ENCODE data around the gene OR13J1.

The OR13J1 gene

DNA sequence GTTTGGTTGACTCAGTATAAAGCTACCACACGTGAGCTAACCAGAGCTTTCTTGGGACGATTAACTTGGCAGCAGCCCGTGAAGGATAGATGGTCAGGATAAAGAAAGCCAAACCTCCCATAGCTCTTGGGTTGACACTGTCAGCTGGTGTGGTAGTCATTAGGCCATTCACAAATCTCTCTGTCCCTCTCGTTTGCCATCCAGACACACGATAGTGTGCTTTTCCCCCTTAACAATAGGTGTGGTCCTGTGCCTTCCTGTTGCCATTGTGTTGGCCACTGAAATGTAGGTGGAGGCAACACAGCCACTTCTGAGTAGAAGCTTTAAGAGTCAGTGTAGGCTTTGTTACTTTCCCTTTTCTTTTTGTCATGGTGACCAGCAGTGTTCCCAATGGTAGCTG is 11.7 kb downstream of the OR13J1 start:
- no peak for DNase-seq (ENCODE audit: low read depth in 2 of 2)

DNA sequence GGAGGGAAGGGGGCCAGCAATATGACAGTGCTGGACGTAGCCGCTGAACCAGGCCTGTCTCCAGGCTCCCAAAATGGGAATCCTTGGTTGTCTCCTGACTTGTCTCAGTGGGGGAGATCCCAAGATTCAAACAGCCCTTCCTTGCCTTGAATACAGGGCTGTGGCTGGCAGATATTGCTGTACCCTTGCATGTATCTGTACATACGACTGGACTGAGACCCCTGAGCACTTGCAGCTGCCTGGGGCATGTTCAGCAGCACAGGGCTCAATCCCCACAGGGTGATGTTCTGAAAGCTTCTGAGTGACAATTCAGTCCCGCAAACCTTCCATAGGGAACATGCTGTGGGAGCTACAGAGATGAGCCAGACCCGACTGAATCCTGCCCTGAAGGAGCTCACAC is 13.3 kb downstream of the OR13J1 start:
- DNase-seq (ENCODE audit: low read depth in 2 of 2) = no peak

DNA sequence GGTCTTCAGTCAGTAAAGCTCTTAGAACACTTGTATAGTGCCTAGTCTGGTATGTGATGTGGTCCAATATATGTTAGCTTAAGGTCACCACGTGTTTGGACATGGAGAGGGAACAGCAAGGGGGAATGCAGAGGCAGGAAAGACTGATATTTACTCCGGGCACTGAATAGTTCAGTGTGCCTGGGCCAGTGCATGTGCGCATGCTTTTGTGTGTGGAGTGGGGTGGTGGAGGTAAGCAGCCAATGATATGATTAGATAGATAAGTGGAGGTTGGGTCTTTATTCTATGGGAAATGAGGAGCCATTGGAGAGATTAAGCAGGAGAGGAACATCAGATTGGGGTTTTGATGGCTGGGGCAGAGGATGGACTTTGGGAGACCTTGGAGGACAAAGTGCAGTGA is 14.0 kb downstream of the OR13J1 start:
- no peak for DNase-seq (ENCODE audit: low read depth in 2 of 2)

DNA sequence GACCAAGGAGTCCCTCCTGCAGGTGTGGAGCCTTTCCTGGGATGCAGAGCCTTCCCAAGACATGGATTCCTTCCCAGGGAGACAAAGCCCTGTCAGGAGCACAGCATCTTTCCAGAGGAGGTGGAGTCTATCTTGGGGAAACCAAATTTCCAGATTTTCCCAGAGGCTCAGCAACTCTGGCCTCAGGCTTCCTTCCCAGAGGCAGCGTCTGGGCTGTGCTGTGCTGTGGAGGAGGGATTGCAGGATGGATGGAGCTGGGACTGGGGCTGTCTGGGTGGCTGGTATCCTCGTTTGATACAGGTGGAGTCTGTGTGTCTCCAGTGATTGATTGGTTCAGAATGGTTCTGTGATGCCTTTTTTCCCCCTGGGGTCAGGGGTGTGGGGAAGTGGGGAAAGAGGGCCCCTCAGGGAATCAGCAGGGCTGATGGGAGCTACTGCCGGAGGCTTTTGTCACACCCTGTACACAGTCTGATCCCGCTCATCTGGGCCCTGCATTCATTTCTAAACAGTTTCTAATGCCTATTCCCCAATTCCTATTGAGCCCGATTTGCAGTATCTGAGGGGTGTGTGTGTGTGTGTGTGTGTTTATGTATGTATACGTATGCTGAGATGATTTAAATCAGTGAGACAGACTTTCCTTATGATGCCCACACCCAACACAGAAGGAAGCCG is 16.0 kb downstream of the OR13J1 start:
- DNase-seq (ENCODE audit: low read depth in 2 of 2) = no peak

DNA sequence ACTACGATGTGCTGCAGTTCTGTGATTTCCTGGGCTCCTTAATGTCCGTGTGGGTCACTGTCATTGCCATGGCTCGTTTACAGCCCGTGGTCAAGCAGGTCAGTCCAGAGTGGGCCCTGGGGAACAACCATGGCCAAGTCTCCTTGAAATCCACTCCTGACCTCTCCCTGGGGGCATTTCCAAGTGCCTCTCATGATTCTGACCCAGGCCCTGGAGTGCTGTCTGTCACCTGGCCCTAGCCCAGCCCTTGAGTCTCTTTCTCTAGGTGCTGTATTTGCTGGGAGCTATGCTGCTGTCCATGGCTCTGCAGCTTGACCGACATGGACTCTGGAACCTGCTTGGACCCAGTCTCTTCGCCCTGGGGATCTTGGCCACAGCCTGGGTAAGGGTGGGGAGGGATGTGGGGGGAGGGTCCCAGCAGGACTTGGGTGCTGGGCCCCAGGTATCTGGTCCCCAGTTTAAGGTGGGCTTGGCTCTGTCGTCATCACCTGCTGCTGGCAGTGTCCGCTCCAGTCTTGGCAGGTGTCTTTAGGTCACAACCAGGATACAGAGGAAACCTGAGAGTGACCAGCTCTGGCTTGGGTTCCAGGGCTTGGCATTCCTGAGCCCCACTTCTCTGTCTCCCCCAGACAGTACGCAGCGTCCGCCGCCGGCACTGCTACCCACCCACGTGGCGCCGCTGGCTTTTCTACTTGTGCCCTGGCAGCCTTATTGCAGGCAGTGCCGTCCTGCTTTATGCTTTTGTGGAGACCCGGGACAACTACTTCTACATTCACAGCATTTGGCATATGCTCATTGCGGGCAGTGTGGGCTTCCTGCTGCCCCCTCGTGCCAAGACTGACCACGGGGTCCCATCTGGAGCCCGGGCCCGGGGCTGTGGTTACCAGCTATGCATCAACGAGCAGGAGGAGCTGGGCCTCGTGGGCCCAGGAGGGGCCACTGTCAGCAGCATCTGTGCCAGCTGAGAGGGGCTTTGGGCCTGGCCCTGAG is 17.0 kb downstream of the OR13J1 start:
- no peak for DNase-seq (ENCODE audit: low read depth in 2 of 2)

DNA sequence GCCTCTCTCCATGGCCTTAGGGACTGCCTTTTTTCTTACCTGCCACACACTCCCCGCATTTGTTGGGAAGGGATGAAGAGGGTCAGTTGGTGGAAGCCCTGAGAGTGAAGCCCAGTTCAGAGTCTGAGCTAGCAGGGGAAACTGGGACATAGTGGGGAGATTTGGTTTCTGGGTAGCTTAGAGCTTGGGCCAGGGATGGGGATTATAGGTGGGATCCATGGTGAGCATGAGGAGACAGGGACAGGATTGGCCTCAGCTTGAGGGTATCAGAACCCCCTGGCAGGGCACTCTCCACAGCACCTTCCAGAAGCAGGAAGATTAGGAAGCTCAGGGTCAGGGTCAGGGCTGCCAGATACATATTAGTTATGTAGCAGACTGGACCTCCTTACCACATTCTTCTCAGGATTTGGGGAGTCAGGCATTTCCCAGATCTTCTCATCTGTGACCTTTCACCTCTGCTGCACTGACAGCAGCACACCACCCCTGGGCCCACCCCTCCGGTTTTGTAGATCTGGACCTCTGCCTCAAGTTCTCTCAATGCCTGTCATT is 17.9 kb downstream of the OR13J1 start:
- DNase-seq (ENCODE audit: low read depth in 2 of 2) = no peak

DNA sequence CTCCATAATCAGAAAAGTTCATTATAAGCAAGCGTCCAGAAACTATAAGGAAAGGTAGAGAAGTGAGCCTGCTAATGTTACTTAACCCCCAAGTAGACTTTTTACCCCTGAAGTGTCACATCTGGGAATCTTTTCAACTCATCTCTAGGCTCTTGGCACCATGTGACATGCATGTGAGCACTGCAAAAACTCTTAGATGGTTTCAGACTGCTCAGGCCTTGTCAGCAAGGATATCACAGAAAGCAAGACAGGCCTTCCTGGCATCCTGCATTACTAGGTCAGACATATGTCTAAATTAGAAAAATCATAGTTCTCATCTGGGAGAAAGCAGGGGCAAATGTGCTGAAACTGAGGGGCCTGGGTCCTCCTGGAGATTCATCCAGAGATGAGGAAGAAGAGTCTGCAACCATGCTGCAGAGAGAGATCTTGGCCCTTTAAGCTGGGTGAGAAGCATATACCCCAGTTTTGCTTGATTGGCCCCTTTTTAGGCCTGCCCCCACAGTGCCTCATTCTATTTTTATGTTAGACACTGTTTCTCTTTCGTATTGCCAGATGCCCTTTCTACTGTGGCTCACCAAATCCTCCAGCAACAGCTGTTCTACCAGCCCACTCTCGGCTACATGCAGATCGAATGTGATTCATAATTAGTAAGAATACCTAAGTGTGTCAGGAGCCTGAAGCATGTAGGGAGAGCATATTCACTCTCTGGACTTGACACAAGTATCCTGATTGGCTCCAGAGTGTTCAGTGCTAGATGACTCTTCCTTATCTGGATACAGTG is 22.2 kb downstream of the OR13J1 start:
- DNase-seq (ENCODE audit: low read depth in 2 of 2) = no peak

DNA sequence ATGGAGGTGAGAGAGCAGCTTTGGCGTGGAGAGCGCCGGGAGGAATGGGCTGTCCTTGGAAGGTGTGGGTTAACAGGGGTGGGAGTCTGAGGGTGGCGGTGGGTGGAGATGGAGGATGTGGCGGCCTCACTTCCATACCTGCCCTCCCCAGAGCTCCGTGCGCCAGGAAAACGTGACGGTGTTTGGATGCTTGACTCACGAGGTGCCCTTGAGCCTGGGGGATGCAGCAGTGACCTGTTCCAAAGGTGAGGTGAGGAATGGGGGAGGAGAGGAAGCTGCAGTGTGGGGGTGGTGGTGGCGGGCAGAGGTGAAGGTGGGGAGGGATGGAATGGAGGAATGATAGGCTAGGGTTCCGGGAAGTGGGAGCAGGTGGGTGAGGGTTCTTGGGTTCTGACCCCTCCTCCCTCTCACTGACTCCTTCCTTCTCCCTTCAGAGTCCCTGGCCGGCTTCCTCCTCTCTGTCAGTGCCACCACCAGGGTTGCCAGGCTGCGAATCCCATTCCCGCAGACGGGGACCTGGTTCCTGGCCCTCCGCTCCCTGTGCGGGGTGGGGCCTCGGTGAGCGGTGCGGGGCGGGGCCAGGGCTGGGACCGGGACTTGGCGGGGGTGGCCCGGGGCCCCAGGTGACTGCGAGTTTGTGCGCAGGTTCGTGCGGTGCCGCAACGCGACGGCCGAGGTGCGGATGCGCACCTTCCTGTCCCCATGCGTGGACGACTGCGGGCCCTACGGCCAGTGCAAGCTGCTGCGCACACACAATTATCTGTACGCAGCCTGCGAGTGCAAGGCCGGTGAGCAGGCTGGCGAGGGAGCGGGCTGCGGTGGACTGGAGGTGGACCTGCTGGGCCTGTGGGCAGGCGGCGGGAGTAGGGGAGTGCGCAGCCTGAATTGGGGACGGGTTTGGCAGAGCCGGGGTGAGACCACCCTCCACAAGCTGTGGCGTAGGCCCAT is 24.1 kb downstream of the OR13J1 start:
- DNase-seq (ENCODE audit: low read depth in 2 of 2) = no peak

DNA sequence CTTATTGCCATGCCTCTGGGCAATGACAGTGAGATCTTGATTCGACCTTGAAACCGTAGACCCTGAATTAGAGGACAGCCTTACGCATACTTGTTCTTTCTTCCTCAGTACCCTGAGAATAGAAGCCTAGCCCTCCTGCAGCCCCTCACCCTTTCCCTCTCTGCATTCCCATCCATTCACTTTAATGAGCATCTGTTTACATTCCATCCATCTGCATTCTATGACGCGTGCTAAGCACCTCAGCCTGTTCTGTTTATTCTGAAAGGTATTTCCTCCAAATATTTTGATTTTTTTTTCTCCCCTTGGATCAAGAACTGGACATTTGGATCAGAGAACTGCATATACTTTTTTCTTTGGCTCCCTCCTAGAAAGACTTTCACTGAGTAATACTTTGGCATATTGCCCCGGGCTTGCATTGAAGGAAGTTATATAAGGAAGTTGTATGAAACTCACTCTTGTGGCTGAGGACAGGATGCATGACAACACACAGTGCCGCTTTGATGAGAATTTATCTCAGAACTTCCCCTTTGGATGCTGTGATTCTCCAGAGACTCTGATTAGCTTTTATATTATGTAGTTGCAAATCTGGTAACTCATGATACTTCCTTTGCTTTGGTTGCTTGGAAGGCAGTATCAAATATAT is 25.5 kb downstream of the OR13J1 start:
- DNase-seq (ENCODE audit: low read depth in 2 of 2) = no peak

DNA sequence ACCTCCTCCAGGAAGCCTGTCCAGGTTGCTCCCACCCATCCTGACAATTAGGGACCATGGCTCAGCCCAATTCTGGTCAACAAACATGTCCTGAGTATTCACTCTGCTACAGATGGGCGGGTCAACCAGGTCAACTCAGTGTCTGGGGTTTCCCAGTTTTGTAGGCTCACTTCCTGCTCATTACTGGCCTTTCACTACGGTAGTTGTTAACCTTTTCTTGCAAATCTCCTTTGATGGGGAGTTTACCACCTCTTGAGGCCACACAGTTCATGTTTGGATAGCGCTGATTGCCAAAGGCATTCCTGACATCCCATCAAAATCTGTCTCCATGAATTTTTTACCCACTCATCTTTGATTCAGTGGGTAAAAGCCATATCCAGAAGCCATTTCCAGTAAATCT is 27.4 kb downstream of the OR13J1 start:
- DNase-seq (ENCODE audit: low read depth in 2 of 2) = no peak

DNA sequence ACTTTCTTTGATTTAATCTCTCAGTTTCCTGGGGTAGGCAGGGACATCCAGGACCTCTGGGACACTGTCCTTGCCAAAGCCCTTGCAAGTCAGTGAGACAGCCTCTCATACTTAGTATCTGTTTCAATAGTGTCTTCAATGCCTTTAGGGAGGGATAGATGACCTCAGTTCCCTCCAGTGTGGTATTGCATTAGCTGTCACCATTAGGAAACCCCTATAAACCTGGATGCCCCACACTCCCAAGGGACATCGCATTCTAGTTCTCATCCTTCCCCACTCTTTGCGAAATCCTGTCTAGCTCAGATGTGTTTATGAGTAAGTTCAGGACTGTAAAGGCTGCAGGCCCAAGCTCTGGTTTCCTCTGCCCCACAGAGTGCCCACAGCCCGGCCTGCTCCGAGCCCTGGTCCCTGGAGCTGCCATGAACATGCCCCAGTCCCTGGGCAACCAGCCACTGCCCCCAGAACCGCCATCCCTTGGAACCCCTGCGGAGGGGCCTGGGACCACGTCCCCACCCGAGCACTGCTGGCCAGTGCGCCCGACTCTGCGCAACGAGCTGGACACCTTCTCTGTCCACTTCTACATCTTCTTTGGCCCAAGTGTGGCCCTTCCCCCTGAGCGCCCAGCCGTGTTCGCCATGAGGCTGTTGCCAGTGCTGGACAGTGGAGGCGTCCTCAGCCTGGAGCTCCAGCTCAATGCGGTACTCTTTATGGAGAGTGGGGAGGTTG is 28.0 kb downstream of the OR13J1 start:
- DNase-seq (ENCODE audit: low read depth in 2 of 2) = no peak

DNA sequence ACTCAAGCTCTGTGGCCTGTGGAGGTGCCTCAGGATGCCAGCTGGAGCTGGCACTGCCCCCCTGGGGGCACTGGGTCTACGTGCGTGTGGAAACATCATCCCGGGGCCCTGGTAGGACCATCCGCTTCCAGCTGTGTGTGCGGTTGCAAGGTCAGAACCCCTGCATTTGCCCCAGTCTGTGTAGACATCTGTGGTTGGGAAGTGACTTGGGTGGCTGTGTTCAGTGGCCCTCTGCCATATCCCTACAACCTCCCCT is 28.6 kb downstream of the OR13J1 start:
- no peak for DNase-seq (ENCODE audit: low read depth in 2 of 2)

DNA sequence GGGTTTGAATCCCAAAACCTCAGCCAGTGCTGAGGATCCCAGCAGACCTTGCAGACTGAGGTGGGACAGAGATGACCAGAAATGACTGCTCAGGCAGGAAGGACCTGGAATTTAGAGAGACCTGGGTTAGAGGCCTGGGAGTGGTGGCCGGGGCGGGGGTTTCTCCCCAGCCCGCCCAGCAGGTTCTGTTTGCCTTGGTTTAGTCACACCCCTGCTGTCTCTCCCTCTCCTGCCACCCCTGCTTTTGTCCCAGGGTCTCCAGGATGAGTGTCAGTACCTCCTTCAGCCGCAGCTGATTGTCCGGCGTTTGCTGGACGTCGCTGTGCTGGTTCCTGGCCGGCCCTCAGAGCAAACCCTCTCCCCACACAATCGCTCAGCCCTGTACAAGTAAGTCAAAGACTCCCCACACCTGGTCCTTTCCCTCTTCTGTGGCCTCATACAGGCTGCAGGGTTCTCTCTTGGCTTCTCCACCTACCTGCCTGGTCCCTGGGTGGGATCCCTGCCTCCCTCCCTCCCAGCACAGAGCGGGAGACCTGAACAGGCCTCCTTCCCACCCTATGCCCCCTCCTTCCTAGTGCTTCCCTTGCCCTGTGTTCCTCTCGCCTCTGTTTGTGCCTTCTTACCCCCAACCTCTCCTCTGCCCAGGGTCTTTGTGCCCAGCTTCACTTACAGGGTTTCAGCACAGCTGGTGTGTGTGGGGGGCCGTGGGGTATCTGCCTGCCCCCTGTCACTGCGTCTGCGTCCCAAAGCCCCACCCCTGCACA is 29.1 kb downstream of the OR13J1 start:
- no peak for DNase-seq (ENCODE audit: low read depth in 2 of 2)

DNA sequence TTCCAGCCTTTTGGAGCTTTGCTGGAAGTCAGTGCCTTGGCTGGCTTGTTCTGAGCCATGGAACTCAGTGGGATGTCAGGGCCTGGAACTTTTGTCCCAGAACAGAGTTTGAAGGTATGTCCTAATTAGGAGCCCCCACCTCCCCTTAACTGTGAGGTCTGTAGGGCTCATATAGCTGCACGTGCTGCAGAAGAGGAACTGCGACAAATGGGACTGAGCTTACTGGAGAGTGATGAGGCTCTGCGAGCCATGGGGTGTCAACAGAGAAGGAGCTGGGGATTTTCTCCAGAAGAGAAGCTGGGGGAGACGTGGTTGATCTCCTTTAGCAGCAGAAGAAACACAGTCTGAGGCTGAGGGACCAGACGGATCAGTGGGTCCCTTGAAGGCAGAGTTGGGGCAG is 30.3 kb downstream of the OR13J1 start:
- DNase-seq (ENCODE audit: low read depth in 2 of 2) = no peak

DNA sequence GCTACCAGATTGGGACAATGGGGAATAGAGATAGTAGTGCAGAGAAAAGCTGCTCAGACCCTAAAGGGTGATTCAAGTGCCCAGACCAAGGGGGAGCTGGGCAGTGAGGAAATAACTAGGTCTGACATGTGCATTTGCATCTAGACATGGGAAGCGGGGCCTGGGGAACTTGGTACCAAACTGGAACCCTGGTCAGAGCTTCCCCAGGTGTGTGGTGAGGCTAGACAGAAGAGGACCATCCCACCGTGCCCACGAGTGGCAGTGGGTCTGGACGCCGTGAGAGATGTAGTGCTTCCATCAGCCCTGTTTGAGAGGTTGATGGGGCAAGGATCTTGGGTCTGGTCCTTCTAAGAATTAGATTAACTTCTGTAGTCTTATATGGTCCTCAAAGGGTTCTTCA is 33.6 kb downstream of the OR13J1 start:
- DNase-seq (ENCODE audit: low read depth in 2 of 2) = no peak

DNA sequence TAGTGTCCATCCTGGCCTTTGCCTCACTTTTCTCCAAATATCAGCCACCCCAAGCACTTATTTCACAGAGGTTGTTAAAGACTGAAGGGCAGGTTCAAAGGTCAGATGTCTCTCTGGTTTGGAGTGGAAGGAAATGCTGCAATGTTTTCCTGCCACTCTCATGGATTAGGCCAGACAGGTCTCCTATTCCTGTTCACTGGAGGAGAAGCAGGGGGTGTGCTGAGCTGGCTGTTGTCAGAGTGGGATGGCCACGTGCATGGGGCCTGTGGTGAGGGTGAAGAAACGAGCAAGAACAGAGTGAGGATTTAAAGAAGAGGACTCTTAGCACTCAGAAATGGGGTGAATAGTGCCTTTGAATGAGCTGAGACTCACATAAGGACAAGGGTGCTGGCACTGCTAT is 34.4 kb downstream of the OR13J1 start:
- DNase-seq (ENCODE audit: low read depth in 2 of 2) = no peak

DNA sequence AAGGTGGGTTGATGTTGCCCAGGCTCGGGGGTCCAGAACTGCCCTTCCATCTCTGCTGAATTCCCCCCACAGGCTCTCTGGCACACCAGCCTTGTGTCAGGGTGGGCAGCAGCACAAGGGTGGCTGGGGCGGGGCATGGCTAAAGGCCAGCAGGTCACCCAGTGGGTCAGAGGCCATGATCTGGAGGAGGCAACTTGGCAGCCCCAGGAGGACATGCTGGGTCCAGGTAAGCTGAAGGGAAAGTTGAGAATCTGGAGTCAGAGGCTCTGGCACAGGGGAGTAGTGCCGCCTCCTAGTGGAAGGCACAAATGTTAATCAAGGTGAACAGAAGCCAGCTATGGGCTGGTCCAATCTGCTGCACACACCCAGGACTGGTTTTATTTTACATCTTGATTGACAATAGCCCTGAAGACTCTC is 35.0 kb downstream of the OR13J1 start:
- no peak for DNase-seq (ENCODE audit: low read depth in 2 of 2)

DNA sequence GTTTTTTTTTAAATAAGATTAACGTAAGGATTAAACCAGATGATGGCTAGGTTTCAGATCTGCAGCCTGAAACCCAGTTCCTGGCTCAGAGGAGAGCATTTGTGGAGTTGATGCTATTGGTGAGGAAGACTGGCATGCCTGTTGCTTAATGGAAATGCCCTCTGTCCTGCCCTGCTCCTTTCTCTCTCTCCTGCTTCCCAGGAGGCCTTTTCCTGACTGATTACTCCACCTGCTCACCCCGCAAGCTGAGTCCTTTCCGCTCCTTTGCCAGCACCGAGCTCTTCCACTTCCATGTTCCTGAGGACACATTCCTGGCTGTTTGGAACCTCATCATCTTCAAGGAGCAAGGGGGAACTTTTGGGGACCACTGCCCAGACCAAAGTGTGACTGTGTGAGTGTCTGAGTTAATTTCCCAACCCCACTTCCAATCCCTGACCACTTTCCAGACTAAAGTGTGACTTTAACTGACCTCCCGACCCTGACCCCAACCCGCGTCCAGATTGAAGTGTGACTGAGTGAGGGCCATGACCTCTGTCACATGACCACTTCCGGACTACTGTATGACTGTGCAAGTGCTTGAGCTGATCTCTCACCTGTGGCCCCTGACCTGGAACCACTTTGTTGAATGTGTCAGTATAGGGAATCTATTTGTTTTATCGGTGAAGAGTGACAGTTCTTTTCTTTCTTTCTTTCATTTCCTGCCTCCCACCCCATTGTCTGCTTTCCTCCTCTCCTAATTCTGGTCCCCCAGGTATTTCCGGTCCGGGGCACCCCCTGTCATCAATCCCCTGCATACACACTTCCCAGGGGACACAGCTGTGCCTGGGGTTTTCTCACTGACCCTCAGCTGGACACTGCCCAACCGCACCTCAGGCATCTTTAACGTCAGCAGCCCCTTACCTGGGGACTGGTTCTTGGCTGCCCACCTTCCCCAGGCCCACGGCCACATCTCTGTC is 35.7 kb downstream of the OR13J1 start:
- no peak for DNase-seq (ENCODE audit: low read depth in 2 of 2)

Data from stimulated activated CD4-positive, alpha-beta T cell treated with anti-CD3 and anti-CD28 coated beads, Interleukin-1b, Interleukin-23, amount 100 ng/mL, for 1 hour (primary cell).